ENCODE measurements around the gene TMEM207. TPM values are rescaled to one million over a fixed set of nuclear protein-coding genes. Genes with fewer than 3 reads are reported as not detected.

TMEM207 gene
- total RNA-seq, 1 donor from 2014 or later: not detected

DNA sequence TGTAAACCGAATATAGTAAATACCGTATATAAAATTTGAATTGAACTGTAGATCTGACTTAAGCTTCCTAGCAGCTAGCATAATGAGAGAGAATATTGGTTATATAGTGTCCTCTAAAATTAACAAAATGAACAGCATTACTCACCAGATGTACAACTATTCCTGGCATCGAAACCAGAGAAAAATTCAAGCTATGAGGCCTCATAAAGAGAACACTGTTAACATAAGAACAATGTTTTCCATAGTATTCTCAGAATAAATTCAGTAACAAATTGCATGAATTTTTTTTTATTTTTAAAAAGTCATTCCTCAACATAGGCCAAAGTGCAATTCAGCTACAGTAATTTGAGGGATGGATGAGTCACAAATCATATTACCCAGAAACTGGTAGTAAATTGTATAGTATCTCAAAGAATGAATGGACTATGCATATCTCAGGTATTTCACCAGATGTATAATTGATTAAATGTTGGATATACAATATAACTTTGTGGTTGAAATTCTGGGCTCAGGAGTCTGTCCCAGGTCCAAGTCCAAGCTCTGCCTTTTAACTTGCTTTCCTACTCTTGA, 5.0 kb downstream of the TMEM207 start:
- Mint-ChIP-seq H3K4me1 (peaks cover 19% of the 10 kb centered on the region), H3K27me3 (ENCODE audit: low read depth) (no peaks in the 10 kb centered on the region), H3K36me3 (no peaks in the 10 kb centered on the region), H3K27ac (no peak overlapping the region), H3K4me3 (no peak overlapping the region), H3K9me3 (peaks cover 3% of the 10 kb centered on the region)
- DNase-seq (ENCODE audit: low spot score in 2 of 2, unreplicated experiment in 2 of 2): no peak
- TF ChIP-seq, protein P1, sequence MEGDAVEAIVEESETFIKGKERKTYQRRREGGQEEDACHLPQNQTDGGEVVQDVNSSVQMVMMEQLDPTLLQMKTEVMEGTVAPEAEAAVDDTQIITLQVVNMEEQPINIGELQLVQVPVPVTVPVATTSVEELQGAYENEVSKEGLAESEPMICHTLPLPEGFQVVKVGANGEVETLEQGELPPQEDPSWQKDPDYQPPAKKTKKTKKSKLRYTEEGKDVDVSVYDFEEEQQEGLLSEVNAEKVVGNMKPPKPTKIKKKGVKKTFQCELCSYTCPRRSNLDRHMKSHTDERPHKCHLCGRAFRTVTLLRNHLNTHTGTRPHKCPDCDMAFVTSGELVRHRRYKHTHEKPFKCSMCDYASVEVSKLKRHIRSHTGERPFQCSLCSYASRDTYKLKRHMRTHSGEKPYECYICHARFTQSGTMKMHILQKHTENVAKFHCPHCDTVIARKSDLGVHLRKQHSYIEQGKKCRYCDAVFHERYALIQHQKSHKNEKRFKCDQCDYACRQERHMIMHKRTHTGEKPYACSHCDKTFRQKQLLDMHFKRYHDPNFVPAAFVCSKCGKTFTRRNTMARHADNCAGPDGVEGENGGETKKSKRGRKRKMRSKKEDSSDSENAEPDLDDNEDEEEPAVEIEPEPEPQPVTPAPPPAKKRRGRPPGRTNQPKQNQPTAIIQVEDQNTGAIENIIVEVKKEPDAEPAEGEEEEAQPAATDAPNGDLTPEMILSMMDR (IDR thresholded peaks at IDR 0.05; ENCODE audit: unreplicated experiment): no peak

DNA sequence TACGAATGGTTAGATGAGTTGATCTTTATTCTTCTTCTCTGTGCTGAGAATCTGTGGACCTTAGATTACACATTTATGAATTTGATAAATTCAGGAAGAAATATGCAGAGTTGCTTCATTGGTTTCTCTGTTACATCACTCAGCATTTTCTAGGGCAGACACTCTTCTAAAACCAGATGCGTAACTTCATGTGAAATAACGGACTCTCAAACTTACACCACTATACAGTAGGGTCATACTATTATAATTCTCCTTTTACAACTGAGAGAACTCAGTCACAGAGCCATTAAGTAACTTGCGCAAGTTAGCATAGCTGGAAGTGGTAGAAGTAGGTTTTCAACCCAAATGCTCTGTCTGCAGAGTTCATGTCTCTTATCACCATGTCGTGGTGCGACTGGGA, 5.7 kb downstream of the TMEM207 start:
- H3K4me3 Mint-ChIP-seq: no peak overlapping the region
- H3K4me1 Mint-ChIP-seq: peaks cover 19% of the 10 kb centered on the region
- H3K27ac Mint-ChIP-seq: no peak overlapping the region
- no peak for DNase-seq (ENCODE audit: low spot score in 2 of 2, unreplicated experiment in 2 of 2)
- H3K27me3 Mint-ChIP-seq (ENCODE audit: low read depth): no peaks in the 10 kb centered on the region
- H3K9me3 Mint-ChIP-seq: peaks cover 3% of the 10 kb centered on the region
- TF ChIP-seq, protein P1 (IDR thresholded peaks at IDR 0.05; ENCODE audit: unreplicated experiment): no peak
- H3K36me3 Mint-ChIP-seq: no peaks in the 10 kb centered on the region

DNA sequence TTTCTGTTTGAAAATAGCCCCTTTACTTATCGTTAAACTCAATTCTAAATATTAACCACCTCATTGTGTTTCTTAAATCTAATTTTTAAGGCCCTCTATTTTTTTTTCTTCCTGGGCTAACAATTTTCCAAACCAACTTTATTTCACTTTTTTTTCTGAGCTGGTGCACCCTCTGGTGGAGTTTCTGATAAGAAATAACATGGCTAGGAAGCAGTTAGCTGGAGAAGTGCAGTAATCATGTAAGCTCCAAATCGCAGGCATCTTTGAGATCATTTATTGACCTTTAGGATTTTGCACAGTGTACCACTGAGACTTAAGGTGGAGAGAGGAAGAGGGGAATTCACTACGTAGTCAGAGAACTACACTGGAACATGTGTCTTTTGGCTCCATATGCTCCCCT, 6.4 kb downstream of the TMEM207 start:
- Mint-ChIP-seq H3K4me1 (peaks cover 19% of the 10 kb centered on the region), H3K9me3 (peaks cover 3% of the 10 kb centered on the region), H3K4me3 (no peak overlapping the region), H3K27me3 (ENCODE audit: low read depth) (no peaks in the 10 kb centered on the region), H3K36me3 (no peaks in the 10 kb centered on the region), H3K27ac (no peak overlapping the region)
- TF ChIP-seq, protein P1 (IDR thresholded peaks at IDR 0.05; ENCODE audit: unreplicated experiment): no peak
- DNase-seq (ENCODE audit: low spot score in 2 of 2, unreplicated experiment in 2 of 2): no peak

DNA sequence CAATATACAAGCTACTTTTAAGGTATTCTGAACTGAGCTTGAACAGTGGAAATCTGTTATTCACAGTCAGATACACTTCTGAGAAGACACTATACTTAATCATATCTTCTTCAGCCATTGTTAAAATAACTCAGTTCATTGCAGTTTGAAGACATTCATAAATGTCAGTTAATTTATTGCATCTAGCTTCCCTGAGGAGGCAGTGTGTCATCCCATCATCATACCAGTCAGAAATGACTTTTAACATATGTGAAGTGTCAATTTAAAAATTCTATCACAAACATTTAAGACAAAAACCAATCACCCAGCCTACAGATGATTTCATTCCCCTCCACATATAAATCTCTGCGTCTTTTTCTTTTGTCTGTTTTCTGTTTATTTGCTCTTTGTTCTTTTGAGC, 7.5 kb downstream of the TMEM207 start:
- TF ChIP-seq, protein P1 (IDR thresholded peaks at IDR 0.05; ENCODE audit: unreplicated experiment): no peak
- Mint-ChIP-seq H3K4me3 (no peak overlapping the region), H3K27ac (no peak overlapping the region), H3K9me3 (peaks cover 3% of the 10 kb centered on the region), H3K27me3 (ENCODE audit: low read depth) (no peaks in the 10 kb centered on the region), H3K36me3 (no peaks in the 10 kb centered on the region), H3K4me1 (peaks cover 13% of the 10 kb centered on the region)
- no peak for DNase-seq (ENCODE audit: low spot score in 2 of 2, unreplicated experiment in 2 of 2)

DNA sequence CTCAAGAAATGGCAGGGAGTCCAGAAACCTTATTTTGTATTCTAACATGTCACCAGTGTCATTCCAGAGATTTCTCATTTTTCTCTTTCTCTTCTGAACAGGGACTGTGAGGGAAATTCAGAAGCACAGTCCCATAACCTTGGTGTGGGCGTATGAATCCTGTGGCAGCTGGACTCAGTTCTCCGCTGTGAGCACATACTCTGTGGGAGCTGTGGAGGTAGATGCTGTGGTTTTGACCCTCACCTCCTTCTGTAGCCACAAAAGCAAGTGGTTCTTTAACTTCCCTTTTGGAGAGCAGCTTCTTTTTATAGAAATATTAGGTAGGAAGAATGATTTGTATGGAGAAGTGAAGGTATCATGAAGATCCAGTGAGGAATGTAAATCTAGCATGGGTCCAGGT, 13.4 kb downstream of the TMEM207 start:
- Mint-ChIP-seq H3K27me3 (ENCODE audit: low read depth) (no peaks in the 10 kb centered on the region), H3K27ac (no peak overlapping the region), H3K36me3 (no peaks in the 10 kb centered on the region), H3K4me3 (no peak overlapping the region), H3K4me1 (peaks cover 4% of the 10 kb centered on the region), H3K9me3 (peaks cover 23% of the 10 kb centered on the region)
- TF ChIP-seq, protein P1 (IDR thresholded peaks at IDR 0.05; ENCODE audit: unreplicated experiment): no peak
- no peak for DNase-seq (ENCODE audit: low spot score in 2 of 2, unreplicated experiment in 2 of 2)

DNA sequence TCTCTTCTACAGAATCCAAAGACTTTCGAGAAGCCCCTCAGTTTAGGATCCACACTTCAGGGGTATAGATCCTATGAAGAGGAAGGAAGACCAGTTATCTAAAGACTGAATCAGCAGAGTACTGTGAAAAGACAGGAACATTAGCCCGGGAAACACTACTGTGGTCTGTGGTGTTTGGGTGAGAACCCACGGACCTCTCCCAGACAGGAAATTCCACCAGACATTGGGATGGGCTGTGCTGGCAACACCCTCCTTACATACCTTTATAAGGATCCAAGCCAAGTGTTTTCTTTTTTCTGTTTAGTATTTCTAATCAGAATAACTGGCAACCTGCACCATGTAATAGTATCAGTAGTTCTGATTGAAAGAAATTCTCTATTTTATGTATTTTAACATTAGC, 14.1 kb downstream of the TMEM207 start:
- H3K4me3 Mint-ChIP-seq: no peak overlapping the region
- no peaks in the 10 kb centered on the region for H3K36me3 Mint-ChIP-seq
- H3K9me3 Mint-ChIP-seq: peaks cover 23% of the 10 kb centered on the region
- H3K27me3 Mint-ChIP-seq (ENCODE audit: low read depth): no peaks in the 10 kb centered on the region
- peaks cover 4% of the 10 kb centered on the region for H3K4me1 Mint-ChIP-seq
- DNase-seq (ENCODE audit: low spot score in 2 of 2, unreplicated experiment in 2 of 2): no peak
- TF ChIP-seq, protein P1 (IDR thresholded peaks at IDR 0.05; ENCODE audit: unreplicated experiment): no peak
- H3K27ac Mint-ChIP-seq: no peak overlapping the region

All from mesothelial cell of epicardium (in vitro differentiated cells).